Measurements from ENCODE around the gene FAM210B. TPM values are rescaled to one million over a fixed set of nuclear protein-coding genes. Genes with fewer than 3 reads are reported as not detected.

The FAM210B gene
- total and polyA plus RNA-seq, 9 of the 15 experiments (the other 6 are each of a cell fraction or from before 2014, with no cell fraction given) = 12.1 to 87.3 (median 47.6) TPM

GRCh38 chr20:56392132-56392880 is 33.5 kb downstream of the FAM210B start, which contains the start of the genes AURKA and CSTF1 (continued):
- TF ChIP-seq ZNF133 (CRISPR knock-in tag; IDR thresholded peaks at IDR 0.05) = no peak
- TF ChIP-seq CUX1 (CRISPR knock-in tag; IDR thresholded peaks at IDR 0.05) = no peak
- TF ChIP-seq TCF7 (IDR thresholded peaks at IDR 0.05; ENCODE audit: borderline replicate concordance) = peak; percentile 84
- TF ChIP-seq DPF2 (IDR thresholded peaks at IDR 0.05) = peak; percentile 44; the same call in 1 of the 2 replicates
- TF ChIP-seq, protein P1, sequence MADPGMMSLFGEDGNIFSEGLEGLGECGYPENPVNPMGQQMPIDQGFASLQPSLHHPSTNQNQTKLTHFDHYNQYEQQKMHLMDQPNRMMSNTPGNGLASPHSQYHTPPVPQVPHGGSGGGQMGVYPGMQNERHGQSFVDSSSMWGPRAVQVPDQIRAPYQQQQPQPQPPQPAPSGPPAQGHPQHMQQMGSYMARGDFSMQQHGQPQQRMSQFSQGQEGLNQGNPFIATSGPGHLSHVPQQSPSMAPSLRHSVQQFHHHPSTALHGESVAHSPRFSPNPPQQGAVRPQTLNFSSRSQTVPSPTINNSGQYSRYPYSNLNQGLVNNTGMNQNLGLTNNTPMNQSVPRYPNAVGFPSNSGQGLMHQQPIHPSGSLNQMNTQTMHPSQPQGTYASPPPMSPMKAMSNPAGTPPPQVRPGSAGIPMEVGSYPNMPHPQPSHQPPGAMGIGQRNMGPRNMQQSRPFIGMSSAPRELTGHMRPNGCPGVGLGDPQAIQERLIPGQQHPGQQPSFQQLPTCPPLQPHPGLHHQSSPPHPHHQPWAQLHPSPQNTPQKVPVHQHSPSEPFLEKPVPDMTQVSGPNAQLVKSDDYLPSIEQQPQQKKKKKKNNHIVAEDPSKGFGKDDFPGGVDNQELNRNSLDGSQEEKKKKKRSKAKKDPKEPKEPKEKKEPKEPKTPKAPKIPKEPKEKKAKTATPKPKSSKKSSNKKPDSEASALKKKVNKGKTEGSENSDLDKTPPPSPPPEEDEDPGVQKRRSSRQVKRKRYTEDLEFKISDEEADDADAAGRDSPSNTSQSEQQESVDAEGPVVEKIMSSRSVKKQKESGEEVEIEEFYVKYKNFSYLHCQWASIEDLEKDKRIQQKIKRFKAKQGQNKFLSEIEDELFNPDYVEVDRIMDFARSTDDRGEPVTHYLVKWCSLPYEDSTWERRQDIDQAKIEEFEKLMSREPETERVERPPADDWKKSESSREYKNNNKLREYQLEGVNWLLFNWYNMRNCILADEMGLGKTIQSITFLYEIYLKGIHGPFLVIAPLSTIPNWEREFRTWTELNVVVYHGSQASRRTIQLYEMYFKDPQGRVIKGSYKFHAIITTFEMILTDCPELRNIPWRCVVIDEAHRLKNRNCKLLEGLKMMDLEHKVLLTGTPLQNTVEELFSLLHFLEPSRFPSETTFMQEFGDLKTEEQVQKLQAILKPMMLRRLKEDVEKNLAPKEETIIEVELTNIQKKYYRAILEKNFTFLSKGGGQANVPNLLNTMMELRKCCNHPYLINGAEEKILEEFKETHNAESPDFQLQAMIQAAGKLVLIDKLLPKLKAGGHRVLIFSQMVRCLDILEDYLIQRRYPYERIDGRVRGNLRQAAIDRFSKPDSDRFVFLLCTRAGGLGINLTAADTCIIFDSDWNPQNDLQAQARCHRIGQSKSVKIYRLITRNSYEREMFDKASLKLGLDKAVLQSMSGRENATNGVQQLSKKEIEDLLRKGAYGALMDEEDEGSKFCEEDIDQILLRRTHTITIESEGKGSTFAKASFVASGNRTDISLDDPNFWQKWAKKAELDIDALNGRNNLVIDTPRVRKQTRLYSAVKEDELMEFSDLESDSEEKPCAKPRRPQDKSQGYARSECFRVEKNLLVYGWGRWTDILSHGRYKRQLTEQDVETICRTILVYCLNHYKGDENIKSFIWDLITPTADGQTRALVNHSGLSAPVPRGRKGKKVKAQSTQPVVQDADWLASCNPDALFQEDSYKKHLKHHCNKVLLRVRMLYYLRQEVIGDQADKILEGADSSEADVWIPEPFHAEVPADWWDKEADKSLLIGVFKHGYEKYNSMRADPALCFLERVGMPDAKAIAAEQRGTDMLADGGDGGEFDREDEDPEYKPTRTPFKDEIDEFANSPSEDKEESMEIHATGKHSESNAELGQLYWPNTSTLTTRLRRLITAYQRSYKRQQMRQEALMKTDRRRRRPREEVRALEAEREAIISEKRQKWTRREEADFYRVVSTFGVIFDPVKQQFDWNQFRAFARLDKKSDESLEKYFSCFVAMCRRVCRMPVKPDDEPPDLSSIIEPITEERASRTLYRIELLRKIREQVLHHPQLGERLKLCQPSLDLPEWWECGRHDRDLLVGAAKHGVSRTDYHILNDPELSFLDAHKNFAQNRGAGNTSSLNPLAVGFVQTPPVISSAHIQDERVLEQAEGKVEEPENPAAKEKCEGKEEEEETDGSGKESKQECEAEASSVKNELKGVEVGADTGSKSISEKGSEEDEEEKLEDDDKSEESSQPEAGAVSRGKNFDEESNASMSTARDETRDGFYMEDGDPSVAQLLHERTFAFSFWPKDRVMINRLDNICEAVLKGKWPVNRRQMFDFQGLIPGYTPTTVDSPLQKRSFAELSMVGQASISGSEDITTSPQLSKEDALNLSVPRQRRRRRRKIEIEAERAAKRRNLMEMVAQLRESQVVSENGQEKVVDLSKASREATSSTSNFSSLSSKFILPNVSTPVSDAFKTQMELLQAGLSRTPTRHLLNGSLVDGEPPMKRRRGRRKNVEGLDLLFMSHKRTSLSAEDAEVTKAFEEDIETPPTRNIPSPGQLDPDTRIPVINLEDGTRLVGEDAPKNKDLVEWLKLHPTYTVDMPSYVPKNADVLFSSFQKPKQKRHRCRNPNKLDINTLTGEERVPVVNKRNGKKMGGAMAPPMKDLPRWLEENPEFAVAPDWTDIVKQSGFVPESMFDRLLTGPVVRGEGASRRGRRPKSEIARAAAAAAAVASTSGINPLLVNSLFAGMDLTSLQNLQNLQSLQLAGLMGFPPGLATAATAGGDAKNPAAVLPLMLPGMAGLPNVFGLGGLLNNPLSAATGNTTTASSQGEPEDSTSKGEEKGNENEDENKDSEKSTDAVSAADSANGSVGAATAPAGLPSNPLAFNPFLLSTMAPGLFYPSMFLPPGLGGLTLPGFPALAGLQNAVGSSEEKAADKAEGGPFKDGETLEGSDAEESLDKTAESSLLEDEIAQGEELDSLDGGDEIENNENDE (IDR thresholded peaks at IDR 0.05; ENCODE audit: low read depth, low read length) = no peak
- TF ChIP-seq HNRNPLL (IDR thresholded peaks at IDR 0.05; ENCODE audit: low read depth, low read length, poor library complexity, severe bottlenecking) = peak; percentile 99
- TF ChIP-seq BHLHE40 (IDR thresholded peaks at IDR 0.05; ENCODE audit: low read length) = peak; percentile 97
- no peak for TF ChIP-seq GTF2B (IDR thresholded peaks at IDR 0.05; ENCODE audit: extremely low read depth, insufficient read length)
- TF ChIP-seq SMARCE1 (IDR thresholded peaks at IDR 0.05) = no peak
- TF ChIP-seq ZNF707 (CRISPR knock-in tag; conservative IDR thresholded peaks at IDR 0.05) = no peak
